NCI-H2196 treated with DMSO at 0.1 percent for 48 hours (cell line): ENCODE data around the gene MFSD6.
"Not testable (repeated sequence)": the region's sequence is repeated elsewhere in the genome, so short reads cannot be mapped to it uniquely, and the experiment has no call there.

Experiments
- DNase-seq: peaks from one replicate; lab custom pipeline; 2025; ENCODE audit not compliant: unreplicated experiment; lab: John Stamatoyannopoulos, UW

Gene MFSD6

DNA sequence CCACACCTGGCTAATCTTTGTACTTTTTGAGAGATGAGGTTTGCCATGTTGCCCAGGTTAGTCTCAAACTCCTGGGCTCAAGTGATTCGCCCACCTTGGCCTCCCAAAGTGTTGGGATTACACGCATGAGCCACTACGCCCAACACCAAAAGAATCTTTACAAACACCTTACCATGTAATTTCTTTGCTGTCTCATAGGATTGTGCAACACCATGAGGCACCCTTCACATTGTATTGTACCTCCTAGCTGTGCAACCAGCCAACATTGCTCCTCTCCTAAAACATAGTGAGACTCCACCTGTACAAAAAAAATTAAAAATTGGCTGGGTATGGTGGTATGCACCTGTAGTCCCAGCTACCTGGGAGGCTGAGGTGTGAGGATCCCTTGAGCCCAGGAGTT, 3.1 kb upstream of the MFSD6 start:
- DNase-seq = no peak

DNA sequence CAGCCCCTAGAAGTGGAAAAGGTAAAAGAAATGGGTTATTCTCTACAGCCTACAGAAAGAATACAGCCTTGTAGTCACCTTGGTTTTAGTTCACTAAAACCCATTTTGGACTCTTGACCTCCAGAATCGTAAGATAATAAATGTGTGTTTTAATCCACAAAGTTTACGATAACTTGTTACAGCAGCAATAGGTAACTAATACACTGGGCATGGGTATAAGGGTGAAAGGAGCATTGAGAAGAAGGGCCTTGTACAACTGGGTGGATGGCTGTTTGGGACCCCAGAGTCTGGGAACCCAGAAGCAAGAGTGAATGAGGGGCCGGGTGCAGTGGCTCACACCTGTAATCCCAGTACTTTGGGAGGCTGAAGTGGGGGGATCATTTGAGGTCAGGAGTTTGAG, 2.2 kb upstream of the MFSD6 start:
- DNase-seq = no peak

DNA sequence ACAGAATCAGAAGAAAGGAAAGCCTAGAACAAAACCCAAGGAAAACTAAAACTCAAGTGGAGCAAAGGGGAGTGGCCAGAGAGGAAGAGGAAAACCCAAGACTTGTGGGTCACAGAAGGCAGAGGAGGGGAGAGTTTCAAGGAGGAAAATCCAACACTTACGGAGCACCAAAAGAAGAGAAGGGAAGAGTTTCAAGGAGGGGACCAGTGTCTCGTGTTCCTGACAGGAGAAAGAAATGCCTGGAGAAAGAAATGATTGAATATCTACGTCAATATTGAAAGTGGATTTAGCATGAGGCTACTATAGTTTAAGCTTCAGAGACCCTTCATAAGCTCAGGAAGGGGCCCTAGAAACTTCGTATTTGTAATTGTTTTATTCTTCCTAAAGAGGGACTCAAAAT, 1.4 kb upstream of the MFSD6 start:
- DNase-seq = no peak

DNA sequence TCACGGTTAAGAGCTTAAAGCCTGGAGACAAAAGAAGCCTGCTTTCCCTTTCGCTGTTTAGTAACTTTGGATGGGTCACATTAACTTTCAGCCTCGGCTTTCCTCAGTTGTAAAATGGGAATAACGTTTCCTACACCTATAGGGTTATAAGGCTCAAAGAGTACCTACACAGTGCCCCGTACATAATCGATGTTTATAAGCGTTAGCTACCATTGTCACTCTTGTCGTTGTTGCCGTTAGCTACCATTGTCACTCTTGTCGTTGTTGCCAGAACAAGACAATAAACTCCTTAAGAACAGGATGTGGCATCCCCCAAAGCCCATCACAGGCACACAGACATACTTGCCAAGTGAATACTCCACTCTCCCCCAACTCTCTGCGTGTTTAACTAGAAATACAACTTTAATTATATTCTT, 901 bp upstream of the MFSD6 start:
- no peak for DNase-seq

DNA sequence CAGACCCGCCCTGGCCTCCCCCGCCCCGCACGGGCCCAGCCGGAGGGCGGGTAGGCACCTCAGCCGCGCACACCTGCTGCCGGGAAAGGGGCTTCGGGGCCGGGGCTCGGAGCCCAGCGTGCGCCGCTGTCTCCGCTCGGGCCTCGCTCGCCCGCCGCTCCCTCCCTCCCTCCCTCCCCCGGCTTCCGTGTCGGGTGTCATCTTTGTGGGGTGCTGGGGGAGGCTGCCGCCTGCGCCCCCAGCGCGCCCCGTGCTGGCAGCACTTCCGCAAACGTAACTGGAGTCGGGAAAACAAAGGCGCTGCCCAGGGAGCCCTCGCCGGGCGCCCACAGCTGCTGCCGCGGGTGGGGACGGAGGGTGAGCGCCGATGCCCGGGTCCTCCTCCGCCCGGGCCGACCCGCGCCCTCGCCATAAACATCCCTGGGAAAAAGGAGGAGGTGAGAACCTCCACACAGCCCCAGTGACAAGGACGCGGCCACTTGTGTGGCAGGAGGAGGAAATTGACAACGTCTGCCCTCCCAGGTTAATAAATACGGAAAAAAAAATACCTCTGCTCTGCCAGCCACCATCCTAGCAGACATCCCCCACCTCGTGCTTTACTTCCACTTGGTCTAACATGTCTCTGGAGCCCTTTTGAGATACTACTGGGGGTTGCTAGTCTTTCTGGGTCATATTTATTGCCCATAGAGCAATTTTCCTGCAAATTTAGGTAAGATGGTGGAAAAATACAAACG, 550 bp downstream of the MFSD6 start:
- DNase-seq = peak; percentile 27

DNA sequence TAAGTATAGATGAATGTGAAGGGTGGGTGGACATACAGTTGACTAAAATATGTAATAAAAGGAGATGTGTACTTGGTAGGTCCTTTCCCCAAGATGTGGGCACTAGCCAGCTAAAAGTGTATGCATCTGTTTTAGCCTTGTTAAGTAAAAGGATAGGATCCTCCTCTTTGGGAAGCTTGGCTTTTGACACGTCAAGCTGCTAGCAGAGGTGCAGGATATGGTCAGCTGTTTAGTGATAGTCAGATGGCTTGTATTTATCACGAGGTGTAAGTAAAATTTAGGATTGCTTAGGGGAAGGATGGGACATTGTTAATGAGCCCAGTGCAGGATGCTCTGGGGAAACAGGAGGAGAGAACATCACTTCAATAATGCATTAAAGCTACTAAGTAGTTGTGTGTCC, 1.5 kb downstream of the MFSD6 start:
- no peak for DNase-seq

DNA sequence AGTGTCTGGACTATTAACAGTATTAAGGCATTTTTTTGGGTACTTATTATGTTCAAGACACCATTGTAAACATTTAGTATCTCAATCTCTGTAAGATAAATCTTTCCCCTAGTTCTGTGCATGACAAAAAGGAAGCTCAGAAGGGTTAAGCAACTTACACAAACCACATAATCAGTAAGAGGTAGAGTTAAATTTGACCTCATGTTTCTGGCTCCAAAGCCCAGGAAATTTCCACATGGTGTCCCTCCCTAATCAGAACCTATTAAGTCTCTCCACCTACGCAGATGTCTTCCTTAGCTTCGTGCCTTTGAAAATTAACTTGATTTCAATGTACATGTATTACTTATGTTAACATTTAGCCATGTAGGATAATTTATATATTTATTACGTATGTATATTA, 2.0 kb downstream of the MFSD6 start:
- no peak for DNase-seq

DNA sequence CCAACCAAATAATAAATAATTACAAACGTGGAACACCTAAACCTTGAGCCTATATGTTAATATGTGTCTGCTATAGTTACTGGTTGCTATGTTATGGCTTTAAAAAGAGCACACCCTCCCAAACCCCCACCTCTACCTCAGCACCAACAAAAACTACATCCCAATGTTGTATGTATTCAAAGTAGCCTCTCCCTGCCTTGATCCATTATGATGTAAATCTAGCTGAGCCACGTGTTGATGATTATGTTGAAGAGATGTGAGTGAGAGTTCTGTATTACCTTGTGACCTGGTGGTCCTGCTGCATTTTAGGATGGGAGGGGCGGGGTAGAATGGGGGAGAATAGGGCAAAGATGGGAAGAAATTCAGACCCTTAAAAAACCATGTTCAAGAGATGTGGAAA, 4.8 kb downstream of the MFSD6 start:
- DNase-seq = no peak

DNA sequence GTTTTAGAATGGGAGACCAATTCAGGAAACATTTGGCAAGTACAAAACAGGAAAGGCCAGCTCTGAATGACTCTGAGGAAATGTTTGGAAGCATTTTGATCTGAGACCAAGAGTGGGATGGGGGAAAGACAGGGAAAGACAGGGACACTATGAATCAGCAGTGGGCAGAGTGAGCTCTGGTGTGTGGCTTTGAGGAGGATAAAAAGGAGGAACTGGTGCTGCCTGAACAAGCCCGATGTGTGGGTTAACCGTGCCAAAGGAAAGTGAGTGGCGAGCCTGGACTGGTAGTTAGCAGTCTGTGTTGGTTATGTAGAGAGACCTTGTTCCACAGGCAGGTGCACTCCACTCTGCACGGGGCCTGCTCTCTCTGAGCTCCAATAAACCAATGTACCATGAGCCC, 5.3 kb downstream of the MFSD6 start:
- DNase-seq = peak; percentile 23

DNA sequence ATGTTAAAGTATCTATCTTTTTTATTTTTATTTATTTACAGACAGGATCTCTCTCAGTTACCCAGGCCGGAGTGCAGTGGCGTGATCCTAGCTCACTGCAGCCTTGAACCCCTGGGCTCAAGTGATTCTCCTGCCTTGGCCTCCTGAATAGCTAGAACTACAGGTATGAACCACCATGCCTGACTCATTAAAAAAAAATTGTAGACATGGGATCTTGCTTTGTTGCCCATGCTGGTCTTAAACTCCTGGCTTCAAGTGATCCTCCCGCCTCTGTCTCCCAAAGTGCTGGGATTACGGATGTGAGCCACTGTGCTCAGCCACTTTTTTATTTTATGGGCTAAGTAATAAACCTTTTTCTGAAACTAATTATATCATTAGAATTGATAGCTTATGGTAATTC, 7.1 kb downstream of the MFSD6 start:
- DNase-seq = no peak

DNA sequence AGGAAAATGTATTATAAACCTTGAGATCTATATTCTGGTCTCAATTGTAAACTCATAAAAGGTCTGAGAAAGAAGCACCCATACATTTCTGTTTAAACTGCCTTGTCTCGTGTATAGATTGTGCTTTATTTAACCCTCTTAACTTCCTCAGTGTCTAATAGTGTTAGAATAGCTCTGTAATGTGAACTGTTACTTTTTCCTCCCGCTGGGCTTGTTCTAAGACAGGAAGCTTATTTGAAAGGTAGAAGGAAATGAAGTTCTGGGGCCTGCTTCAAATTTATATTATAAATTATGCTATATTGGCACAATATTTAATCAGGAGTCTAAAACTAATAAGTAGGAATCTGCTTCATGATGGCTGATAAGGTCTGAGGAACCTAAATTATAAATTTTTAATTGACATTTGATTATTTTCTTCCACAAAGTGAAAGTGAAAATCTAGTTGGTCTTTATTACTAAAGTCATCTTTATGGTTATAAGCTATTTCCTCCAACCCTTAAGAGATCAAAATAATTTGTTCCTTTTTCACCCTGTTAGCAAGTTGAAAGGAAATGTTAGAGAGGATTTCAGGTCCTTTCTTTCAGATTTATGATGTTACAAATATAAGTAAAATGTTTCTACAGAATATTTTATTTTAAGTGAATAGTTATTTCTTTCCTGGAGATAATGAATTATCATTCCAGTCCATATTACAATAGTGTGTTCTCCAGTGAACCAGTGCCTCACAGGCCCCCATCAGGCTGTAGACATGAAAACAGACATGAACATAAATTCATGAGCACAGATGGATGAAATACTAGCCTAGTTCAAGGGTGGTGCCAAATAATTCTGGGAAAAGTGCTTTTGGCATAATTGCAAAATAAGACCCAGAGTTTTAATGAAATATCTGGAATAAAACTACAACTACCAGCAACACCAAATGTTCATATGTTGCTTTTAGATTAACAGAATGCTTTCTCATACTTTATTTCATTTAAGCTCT, 7.9 kb downstream of the MFSD6 start:
- no peak for DNase-seq

DNA sequence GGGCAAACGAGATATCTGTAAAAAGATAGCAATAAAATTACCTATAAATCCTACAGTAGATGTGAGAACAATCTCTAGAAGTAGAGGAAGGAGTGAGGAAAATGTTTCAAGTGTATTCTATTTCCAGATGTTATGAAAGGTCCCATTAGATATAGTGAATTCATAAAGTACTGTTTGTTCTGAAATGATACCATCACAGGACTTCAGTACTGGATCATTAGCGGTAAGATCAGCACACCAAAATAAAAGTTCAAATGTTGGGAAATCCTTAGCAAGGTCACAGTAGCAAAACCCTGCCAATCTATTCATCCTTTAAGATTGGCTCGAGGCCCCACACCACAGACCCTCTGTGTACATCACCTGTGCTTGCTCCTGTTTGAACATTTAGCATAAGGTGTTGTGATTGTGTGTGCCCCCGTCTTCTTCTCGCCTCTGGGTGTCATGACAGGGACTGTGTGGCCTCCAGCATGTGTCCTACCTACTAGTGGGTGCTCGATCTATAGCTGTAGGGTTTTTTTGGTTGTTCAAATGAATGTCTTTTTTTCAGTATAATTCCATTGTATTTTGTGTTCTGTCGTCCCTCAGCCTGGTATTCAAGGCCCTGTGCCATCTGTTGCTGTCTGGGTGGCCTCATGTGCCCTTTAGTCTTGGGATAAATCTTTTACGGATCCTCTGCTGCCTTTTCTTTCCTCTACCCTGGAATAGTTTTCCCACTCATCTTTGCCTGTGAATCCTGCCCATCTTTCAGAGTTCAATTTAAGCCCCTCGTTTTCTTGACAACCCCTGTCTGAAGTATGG, 9.1 kb downstream of the MFSD6 start:
- DNase-seq = no peak

DNA sequence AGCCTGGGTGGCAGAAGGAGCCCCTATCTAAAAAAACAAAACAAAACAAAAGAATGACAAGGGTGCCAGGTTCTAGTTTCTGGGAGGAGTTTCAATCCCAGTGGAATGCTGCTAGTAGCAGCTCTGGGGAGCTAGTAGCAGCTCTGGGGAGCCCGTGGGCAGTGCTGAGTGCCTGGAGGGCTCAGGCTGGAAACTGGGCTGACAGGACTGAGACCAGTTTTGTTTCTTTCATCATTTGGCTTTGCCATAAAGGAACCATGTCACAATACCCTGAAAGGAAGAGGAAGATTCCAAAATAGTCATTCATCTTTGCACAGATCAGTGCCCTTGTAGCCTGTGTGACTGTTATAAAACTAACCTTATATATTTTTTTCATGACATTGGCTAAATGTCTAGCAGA, 10.6 kb downstream of the MFSD6 start:
- no peak for DNase-seq

DNA sequence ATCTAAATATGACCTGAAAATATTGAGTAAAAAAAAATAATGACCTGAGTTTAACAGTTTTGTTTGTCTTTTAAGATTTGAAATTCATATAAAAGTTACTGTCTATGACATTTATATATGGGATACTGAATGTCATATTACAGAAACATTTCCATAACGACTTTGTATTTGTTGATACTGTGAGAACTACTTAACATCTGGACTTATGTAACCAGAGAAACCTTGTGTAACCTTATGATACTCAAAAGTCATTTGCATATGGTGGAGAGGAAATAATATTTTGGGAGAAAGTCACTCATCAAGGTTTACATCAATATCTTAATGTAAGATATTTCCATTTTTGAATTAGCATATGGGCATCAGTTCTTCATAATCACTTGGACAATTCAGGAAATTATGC, 12.6 kb downstream of the MFSD6 start:
- DNase-seq = no peak

DNA sequence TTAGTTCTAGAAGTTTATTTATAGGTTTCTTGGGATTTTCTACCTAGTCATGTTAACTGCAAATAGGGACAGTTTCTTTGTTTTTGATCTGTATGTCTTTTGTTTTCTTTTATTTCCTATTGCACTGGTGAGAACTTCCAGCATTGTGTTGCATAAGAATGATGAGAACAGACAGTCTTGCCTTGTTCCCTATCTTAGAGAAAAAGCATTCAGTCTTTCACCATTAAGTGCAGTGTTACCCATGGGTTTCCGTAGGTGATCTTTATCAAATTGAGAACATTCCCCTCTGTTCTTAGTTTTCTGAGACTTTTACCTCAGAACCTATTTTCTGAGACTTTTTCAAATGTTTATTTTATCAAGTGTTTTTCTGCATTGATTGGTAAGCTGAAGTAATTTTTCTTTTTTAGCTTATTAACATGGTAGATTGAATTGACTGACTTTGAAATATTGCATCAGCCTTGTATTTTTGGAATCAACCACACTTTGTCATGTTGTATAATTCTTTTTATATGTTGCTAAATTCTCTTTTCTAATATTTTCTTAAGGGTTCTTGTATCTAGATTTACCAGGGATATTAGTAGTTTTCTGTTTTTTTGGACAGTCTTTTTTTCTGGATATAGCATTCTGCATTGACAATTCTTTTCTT, 17.2 kb downstream of the MFSD6 start:
- DNase-seq = no peak

DNA sequence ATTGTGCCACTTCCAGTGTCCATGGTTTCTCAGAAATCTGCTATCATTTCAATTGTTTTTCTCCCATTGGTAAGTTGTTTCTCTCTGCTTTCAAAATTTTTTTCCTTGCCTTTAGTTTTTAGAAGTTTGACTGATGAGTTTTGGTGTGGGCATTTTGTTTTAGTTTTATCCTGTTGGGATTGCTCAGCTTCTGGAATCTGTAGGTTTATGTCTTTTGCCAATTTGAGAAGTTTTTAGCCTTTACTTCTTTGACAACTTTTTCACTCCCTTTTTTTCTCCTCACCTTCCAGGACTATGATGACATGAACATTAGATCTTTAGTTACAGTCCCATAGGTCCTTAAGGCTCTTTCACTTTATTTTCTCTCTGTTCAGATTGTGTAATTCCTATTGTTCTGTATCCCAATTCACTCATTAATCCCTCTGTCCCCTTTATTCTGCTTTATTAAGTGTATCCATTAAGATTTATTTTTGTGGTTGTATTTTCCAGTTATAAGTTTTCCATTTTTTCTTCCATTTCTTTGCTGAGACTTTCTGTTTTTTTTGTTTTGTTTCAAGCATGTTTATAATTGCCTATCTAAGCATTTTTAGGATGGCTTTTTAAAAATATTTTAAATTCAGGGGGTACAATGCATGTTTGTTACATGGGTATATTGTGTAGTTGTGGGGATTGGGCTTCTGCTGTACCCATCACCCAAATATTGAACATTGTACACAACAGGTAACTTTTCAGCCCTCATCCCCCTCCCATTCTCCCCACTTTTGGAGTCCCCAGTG, 17.9 kb downstream of the MFSD6 start:
- no peak for DNase-seq

DNA sequence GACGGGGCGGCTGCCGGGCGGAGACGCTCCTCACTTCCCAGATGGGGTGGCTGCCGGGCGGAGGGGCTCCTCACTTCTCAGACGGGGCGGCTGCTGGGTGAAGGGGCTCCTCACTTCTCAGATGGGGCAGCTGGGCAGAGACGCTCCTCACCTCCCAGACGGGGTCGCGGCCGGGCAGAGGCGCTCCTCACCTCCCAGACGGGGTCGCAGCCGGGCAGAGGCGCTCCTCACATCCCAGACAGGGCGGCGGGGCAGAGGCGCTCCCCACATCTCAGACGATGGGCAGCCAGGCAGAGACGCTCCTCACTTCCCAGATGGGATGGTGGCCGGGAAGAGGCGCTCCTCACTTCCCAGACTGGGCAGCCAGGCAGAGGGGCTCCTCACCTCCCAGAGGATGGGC, 22.7 kb downstream of the MFSD6 start:
- DNase-seq = not testable (repeated sequence)

DNA sequence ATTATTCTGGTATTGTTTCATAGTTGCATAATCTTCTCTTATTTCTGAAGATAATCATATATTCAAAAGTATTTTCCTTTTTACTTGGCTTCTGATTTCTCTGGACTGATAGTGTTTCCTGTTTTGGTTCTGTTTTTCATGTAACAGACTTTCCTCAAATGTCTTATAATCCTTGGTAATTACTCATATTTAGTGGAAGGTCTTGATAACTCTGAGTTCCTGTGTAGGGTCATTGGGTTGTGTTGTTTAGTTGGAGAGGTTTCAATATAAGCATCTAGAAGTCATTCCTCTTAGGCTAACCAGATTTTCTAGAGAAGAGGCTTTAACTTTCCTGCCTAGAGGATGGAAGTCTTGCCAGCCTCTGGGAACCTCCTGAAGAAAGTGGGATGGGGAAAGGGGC, 23.8 kb downstream of the MFSD6 start:
- DNase-seq = no peak

DNA sequence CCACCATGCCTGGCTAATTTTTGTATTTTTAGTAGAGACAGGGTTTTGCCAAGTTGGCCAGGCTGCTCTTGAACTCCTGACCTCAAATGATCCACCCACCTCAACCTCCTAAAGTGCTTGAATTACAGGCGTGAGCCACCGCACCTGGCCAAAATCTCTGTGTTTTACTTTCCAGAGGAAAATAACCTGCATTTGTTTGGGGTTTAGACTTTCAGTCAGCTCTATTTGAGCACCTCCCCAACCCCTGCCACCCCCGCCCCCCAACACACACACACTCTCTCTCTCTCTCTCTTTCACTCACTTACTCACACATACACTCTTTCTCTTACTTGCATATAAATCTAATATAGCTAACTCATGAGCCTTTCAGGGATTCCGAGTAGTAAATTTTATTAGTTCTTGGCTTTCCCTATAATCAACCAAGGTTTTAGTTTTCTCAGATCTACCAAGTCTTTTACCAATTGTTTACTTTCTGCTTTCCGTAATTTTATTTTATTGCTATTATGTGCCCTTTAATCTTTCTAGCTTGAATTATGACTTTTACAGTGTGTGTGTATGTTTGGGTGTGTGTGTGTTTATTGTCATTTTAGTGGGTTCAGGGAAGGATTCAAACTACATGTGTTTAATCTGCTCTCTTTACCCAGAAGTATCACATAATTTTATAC, 24.5 kb downstream of the MFSD6 start:
- no peak for DNase-seq
